ENCODE results near the gene SHANK2.

The SHANK2 gene

DNA sequence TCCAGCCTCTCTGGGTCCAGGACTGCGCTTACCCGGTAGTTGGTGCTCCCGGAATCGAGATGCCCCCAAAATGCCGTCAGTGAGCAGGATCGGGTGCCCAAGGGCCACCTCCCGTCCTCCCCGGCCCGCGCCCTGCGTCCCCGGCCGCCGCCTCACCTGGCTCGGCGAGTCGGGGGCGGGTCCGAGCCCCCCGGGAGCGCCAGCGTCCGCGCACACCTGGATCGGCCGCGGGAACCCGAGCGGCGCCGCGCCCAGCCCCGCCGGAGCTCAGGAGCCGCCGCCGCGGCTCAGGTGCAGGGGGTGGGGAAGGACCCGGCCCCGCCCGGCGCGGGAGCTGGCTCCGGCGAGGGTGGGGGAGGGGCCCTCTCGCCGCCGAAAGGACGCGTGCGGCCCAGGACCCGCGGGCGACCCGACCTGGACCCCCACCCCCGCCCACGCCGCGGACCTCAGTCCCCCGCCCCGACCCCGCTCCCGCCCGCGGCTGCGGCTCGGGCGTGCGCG lies at the start of gene SHANK2:
Gene SHANK2 (minus strand): TSS at position 309 of the 501 bp plus-strand sequence. CDS start 105,251 bp downstream, outside the sequence.
- peak; percentile 84 for DNase-seq (ENCODE audit: low spot score)

DNA sequence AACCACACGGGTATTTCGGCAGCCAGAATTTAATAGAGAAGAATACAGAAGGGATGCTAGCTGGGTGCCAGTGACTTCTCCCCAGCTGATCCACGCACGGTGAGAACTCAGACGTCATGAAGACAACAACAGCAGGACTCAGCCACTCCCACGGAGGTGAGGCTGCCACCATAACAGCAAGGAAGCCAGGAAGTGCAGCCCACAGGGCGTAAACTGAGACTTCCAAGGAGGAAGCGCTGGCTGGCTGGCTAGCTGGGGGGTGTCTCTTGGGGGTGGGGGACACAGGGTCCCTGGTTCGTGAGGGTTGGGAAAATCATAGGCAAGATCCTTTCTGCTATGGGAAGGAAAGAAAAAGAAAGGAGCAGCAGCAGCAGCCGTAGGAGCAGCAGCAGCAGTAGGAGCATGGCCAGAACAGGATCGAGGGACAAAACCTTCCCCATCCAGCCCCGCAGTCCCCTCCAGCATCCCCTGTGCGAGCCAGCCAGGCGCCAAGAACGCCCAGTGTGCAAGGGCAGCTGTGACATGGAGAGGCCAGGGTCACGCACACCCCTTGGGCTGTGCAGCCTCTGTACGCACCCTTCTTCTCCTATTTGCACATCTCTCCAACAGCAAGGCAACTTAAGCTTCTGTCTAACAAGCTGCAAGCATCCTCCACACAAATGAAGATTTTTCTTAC lies 49.6 kb upstream of the SHANK2 start:
- DNase-seq (ENCODE audit: low spot score), result no peak

DNA sequence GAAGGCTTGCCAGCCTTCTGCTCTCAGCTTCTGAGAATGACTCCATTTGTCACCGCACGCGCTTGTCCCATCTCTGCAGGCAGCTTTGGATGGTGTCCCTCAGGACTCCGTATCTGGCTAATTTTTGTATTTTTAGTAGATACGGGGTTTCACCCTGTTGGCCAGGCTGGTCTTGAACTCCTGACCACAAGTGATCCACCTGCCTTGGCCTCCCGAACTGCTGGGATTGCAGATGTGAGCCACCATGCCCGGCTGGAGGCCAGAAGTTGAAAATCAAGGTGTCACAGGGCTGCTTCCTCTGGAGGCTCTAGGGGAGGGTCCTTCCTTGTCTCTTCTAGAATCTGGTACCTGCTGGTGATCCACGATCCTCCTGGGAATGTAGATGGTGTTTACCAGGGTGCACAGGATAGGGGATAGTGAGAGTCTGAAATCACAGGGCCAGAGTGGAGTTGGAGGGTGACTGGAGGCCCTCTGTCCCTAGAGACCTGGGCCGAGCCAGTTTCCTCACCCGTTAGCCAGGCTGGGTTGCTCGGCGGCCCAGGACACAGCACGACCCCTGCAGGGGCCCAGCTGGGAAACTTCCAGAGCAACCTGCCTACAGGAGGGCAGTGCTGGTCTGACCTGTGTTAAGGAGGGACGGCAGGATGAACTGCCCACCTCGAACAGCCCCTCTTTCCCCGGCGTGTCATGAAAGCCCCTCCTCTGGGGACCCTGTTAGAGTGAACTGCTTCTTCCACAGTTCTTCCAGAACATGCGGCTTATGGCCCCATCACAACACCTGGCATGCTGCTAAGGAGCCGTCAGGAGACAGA lies 48.9 kb upstream of the SHANK2 start:
- DNase-seq (ENCODE audit: low spot score), result no peak

DNA sequence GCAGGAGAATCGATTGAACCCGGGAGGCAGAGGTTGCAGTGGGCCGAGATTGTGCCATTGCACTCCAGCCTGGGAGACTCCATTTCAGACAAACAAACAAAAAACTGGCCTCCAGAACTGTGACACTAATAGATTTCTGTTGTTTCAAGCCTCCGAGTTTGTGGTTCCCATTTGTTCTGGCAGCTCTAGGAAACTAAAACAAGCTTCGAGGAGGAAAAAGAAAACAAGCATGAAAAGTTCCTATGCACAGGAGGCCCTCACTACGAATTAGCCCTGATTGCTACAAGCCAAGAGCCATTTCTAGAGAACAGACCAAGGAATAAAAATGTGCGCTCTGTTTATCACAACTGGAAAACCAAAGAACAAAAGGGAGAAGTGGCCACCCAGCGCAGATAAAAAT lies 47.8 kb upstream of the SHANK2 start:
- DNase-seq (ENCODE audit: low spot score), result no peak

DNA sequence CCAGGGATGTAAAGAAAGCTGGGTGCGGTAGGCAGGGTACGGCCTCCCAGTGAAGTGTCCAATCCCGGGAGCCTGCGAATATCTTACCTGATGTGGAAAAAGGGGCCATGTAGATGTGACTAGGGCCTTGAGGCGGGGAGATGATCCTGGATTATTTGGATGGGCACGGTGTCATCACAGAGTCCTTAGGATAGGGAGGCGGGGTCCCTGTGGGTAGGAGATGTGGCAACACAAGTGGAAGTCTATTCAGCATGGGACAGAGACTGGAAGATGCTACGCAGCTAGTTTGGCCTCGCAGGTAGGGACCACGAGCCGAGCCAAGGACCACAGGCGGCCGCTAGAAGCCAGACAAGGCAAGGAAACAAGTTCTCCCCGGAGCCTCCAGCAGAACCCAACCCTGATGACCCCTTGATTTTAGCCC lies 46.4 kb upstream of the SHANK2 start:
- no peak for DNase-seq (ENCODE audit: low spot score)

DNA sequence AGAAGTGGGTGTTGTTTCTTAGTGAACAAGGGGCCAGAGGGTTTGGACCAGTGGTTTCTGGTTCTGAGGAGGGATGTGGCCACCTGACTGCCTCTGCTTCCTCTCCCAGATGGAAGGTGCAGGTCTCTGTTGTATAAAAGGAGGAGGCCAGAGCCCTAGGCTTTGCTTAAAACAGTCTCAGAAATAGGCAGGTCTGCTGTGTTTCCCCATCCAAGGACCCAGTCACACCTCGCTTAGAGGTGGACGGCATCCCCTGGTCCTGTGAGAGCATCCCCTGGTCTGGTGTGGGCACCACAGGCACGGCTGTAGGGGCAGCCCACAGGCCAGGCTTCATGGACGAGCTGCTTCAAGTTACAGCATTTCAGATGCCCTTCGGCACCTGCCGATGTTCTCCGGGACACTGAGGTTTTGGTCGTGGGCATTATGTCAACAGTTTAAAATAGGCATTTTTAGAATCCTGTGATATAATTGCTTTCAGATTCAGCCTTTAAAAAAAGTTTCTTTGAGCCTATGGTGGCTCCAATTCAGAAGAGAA lies 45.7 kb upstream of the SHANK2 start:
- no peak for DNase-seq (ENCODE audit: low spot score)

DNA sequence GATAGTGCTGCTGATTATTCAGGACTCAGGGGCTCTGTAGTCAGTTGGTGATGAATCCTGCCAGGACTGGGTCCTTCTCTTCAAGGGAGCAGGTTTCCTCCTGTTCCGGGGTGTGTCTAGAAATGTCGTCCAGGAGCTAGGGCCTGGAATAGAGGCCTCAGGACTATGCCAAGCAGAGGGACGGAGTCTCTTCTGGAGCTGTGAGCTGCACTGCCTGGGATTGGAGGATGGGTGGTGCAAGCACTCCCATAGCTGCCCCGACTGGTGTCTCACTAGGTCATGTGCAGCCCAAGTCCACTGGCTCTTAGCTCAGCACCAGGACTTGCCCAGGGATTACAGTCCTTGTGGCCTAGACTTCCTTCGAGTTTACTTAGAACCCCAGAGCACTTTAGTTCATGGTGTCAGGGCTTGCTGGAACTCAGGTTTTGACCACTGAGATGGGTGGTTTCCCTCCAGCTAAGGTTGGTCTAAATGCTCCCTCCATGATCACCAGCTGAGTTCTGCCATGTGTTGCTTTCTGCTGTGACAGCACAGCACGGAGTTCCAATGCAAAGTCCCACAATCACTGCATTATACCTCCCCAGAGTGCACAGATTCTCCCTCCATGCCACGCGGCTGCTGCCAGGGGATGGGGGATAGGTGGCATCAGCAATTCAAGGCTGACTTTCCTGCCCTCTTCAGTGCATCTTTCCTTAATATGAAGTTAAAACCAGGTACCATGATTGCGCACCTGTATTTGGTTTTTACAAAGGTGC lies 42.6 kb upstream of the SHANK2 start:
- no peak for DNase-seq (ENCODE audit: low spot score)

DNA sequence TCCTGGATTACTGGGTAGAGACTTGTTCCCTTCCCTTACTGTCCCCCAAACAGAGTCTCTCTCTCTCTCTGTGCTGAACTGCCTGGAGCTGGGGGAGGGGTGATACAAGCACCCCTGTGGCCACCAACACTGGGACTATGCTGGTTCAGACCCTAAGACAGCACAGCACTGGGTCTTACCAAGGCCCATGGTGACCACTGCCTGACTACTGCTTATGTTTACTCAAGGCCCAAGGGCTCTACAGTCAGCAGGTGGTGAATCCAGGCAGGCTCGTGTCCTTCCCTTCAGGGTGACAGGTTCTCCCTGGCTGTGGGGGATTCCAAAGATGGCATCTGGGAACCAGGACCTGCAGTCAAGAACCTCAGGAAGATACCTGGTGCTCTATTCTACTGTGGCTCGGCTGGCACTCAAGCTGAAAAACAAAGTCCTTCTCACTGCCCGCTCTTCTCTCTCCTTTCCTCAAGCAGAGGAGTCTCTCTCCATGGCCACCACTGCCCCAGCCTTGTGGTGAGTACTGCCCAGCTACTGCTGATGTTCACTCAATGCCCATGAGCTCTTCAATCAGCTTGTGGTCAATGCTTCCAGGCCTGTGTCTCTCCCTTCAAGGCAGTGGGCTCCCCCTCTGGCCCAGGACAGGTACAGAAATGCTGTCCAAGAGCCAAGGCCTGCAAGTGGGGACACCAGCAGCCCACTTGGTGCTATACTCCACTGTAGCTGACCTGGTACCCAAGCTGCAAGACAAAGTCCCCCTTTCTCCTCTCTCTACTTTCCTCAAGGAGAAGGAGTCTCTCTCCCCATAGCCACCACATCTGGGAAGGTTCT lies 41.8 kb upstream of the SHANK2 start:
- DNase-seq (ENCODE audit: low spot score), result no peak

DNA sequence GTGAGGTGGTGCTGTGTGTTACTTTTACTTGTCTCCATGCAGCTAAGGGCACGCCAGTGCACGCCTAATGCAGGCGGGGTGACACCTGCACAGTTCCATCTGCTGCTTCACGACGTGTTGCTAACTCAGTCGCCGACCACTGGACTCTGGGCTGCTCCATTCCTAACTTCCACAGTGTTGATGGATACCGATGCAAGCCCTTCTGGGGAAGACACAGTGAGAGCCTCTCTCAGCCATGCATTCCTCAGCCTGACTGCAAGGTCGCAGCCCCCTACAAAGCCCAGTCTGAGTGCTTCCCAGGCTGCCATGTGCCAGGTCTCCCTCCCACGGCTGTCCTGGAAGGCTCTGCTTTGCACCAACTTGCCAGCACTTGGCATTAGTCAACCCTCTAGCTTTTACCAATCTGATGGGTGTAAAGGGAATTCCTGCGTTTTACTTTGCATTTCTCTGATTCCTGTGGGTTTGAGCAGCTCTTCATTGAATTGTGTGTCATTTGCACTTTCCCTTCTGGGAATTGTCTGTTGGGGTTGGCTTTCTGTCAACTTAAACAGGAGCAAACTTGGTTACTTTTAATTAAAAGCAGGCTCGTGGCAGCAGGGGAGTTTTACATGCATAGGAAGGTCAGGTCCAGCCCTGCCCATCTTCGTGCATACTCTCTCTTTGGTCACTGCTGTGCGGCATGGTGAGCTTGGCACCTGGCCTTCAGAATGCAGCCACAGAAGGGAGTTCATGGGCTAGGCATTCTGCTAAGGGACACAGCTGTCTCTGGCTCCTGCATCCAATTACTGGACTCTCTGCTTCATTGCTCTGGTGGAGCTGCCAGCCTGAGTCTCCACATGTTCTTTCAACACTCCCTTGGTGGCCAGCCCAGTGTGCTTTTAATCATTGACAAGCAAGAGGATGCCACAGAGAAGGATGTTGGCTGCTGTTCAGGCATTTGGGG lies 34.6 kb upstream of the SHANK2 start:
- no peak for DNase-seq (ENCODE audit: low spot score)

DNA sequence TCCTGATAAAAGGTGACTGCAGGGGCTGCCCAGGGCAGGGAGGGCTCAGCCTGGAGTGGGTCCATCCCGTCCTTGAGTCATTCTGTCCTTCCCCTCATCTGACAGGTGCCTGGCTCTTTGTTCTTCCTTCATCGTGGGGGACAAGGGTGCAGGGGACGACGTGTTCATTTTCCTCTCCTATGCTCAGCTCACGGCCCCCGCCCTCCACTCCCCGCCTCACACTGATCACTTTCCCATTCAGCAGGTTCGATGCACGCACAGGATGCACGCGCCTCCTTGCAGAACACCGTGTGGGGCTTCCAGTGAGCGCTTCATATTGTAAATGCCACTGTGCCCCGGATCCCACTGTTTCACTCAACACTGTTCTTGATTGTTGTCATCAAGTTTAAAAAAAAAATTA lies 32.7 kb upstream of the SHANK2 start:
- DNase-seq (ENCODE audit: low spot score), result no peak

DNA sequence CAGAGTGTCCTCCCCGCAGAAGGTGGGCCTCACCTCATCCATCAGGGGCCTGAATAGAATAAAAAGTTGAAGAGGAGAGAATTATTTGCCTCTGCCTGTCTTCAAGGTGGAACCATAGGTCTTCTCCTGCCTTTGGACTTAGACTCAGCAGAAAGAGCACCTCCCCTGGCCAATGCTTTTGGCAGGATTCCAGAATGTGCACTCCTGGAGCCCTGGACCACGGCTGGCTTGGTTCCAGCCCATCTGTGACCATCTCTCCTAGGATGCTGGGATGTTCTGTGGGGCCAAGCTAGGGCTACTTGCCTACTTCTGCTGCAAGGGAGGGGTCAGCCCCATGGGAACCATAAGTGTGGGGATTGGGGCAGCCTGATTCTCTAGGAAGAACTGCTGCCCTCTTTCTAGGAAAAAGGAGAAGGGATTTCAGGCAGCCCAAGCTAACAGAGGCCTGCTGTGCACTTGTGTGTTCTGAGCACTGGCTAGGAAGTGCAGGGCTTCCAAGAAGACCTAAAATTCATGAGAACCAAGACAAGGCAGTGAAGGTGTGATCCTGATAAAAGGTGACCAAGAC lies 32.2 kb upstream of the SHANK2 start:
- DNase-seq (ENCODE audit: low spot score), result no peak

DNA sequence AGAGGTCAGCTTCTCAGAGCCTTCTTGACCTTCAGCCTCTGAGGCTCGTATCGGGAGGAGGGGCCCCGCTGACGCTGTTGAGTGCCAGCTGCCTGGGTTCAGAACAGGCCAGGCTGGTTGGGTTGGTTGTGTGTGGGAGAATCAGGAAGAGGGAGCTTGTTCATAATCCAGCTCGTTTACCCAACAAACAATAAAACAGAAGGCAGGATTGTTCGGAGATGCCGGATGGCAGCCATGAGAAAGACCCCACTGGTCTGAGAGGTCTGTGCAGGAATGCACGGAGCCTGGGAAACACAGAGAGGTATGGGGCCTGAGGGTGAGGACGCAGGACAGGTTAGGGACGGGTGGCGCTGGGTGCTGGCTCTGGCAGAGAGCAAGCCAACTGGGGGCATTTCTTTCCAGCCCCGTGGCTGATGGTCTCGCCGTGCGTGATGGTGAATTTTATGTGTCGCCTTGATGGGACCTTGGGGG lies 31.6 kb upstream of the SHANK2 start:
- no peak for DNase-seq (ENCODE audit: low spot score)

DNA sequence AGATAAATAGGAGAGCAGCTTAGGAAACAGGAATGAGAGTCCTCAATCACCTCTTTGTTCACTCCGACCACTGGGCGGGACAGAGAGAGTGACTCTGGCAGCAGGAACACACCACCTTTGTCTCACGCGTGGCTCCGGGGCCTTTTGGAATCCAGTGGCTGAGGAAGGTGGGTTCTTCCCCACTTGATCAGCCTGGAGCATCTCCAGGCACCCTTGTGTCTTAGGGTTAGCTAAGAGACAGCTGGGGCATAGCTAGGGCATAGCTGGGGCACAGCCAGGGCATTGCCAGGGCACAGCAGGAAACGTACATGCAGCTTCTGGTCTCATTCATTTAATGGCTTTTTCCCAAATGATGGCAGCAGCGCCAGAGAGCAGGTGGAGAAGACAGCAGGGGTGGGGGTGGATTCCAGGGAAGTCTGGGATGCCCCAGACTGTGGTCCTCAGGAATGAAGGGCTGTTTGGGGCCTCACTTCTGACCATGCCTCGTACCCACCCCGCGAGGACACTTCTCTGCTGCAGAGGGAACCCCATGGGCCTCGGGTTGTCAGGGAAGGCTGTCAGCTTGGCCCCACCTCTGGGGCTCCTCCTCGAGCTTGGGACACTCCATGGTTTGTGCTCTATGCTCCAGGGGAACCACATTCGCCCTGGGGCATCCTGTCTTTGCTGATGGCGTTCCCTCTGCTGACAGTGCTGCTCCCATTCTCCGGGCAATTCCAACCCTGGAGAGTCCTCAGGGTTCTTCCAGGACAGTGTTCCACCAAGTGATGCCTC lies 30.4 kb upstream of the SHANK2 start:
- DNase-seq (ENCODE audit: low spot score), result no peak

DNA sequence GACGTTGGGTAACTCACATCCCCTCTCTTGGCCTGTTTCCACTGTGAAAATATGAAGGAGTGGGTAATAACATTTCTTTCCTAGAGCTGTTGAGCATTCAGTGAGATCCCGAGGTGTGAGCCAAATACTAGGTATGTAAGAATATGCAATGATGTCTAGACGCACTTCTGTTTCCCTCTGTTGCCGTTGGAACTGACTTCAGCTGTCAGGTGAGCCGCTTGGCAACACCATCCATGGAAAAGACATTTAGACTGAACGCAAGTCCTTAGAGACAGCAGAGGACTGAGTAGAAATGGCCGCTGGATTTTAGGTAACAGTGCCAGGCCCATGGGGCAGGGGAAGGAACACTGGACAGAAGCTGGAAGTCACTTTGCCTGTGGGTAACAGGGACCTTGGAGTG lies 29.5 kb upstream of the SHANK2 start:
- no peak for DNase-seq (ENCODE audit: low spot score)

DNA sequence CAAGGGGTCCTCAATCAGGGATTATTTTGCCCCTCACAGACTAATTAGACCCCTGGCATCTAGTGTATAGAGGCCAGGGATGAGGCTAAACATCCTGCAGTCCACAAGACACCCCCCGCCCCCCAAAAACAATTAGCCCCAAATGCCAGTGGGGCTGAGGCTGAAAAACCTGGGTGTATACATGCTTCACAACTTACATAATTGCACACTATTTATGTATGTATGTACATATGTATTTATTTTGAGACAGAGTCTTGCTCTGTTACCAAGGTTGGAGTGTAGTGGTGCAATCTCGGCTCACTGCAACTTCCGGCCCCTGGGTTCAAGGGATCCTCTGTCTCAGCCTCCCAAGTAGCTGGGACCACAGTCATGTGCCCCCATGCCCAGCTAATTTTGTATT lies 28.8 kb upstream of the SHANK2 start:
- DNase-seq (ENCODE audit: low spot score), result no peak

DNA sequence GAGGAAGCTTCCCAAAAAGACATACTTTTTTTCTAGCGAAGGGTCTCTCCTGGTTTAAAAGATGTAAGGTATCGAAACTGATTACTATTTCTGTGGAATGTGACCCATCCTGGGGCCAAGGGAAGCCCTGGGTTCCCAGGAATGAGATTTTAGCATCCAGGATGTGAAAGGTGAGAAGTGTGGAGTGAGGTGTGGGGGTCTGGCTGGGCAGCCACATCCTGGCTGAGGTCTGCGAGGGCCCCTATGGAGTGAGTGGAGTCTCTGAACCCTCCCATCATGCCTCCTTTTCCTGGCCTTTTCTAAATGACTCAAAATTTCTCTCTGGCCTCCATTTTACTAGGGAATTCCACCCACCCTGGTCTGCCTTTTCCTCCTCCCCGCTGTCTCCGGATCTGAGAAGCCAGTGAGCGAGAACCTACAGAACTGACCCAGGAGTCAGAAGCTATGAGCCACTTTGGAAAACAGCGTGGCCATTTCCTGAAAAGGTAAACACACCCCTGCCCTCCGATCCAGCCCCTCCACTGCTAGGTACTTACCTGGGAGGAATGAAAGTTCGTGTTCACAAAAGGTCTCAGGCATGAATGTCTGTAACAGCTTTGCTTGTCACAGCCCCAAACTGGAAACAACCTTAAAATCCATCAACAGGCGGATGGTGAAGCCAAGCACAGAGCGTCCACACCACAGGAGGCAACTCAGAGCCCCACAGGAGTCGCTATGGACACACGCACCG lies 27.7 kb upstream of the SHANK2 start:
- DNase-seq (ENCODE audit: low spot score), result no peak

DNA sequence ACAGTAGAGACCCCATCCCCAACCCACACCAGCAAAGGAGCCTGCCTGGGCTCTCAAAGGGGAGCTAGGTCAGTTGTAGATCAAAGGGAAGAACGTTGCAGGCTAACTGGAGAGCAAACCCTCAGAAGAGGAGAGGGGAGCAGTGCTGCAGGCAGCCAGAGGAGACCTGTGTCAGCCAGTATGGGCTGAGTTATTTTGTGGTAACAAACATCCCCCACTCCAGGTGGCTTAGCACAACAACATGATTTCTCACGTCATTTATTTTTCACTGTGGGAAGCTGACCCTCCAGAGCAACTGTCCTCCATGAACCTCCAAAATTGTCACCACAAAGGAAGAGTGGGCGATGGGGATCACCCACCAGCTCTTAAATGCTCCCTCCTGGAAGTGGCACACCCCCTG lies 19.8 kb upstream of the SHANK2 start:
- DNase-seq (ENCODE audit: low spot score), result no peak
